Progenitor cell of endocrine pancreas (in vitro differentiated cells): ENCODE measurements around the gene SLC25A17. TPM values are rescaled to one million over a fixed set of nuclear protein-coding genes. Genes with fewer than 3 reads are reported as not detected.
"Not testable (repeated sequence)": the region's sequence is repeated elsewhere in the genome, so short reads cannot be mapped to it uniquely, and the experiment has no call there.

Source experiments
- DNase-seq: peaks from one replicate; pipeline ENCODE4 v3.0.0; 2021; ENCODE audit warnings: low spot score; ENCODE audit not compliant: unreplicated experiment
- H3K27ac Mint-ChIP-seq: 2 replicates; pipeline ENCODE4 v1.8.0; 2021; ENCODE audit warnings: mild to moderate bottlenecking, moderate library complexity, mixed read lengths
- H3K27me3 Mint-ChIP-seq: 2 replicates; pipeline ENCODE4 v1.8.0; 2021; ENCODE audit warnings: mixed read lengths
- H3K36me3 Mint-ChIP-seq: 2 replicates; pipeline ENCODE4 v1.8.0; 2022; ENCODE audit warnings: mixed read lengths; ENCODE audit not compliant: insufficient read depth
- H3K4me1 Mint-ChIP-seq: 2 replicates; pipeline ENCODE4 v1.8.0; 2021; ENCODE audit warnings: low read depth, mixed read lengths
- H3K4me3 Mint-ChIP-seq: 2 replicates; pipeline ENCODE4 v1.8.0; 2021; ENCODE audit warnings: low read depth, mild to moderate bottlenecking, moderate library complexity, mixed read lengths
- H3K9me3 Mint-ChIP-seq: 2 replicates; pipeline ENCODE4 v1.8.0; 2021; ENCODE audit warnings: low read depth, mixed read lengths
- total RNA-seq: library from RNA; stranded (reverse); gene quantifications from 2 replicates; pipeline ENCODE4 v1.2.1, GENCODE V29; 2021
- TF ChIP-seq, protein P1 (sequence below): fragments of 200-600 bp; sonication (generic); IDR thresholded peaks from one replicate; pipeline ENCODE4 v1.5.0; 2021; ENCODE audit warnings: antibody characterized with exemption, mild to moderate bottlenecking; ENCODE audit not compliant: unreplicated experiment

The SLC25A17 gene
- total RNA-seq, 1 donor from 2014 or later = 16.7 TPM

GRCh38 chr22:40853333-40853732, 34.2 kb upstream of the SLC25A17 start:
- H3K27me3 Mint-ChIP-seq = no peaks in the 10 kb centered on the region
- peak overlapping the region; percentile 50 for H3K27ac Mint-ChIP-seq
- peaks cover 9% of the 10 kb centered on the region for H3K36me3 Mint-ChIP-seq
- TF ChIP-seq, protein P1, sequence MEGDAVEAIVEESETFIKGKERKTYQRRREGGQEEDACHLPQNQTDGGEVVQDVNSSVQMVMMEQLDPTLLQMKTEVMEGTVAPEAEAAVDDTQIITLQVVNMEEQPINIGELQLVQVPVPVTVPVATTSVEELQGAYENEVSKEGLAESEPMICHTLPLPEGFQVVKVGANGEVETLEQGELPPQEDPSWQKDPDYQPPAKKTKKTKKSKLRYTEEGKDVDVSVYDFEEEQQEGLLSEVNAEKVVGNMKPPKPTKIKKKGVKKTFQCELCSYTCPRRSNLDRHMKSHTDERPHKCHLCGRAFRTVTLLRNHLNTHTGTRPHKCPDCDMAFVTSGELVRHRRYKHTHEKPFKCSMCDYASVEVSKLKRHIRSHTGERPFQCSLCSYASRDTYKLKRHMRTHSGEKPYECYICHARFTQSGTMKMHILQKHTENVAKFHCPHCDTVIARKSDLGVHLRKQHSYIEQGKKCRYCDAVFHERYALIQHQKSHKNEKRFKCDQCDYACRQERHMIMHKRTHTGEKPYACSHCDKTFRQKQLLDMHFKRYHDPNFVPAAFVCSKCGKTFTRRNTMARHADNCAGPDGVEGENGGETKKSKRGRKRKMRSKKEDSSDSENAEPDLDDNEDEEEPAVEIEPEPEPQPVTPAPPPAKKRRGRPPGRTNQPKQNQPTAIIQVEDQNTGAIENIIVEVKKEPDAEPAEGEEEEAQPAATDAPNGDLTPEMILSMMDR = no peak
- H3K4me3 Mint-ChIP-seq = peak overlapping the region; percentile 95
- H3K9me3 Mint-ChIP-seq = no peaks in the 10 kb centered on the region
- no peak for DNase-seq
- H3K4me1 Mint-ChIP-seq = peaks cover 40% of the 10 kb centered on the region

DNA sequence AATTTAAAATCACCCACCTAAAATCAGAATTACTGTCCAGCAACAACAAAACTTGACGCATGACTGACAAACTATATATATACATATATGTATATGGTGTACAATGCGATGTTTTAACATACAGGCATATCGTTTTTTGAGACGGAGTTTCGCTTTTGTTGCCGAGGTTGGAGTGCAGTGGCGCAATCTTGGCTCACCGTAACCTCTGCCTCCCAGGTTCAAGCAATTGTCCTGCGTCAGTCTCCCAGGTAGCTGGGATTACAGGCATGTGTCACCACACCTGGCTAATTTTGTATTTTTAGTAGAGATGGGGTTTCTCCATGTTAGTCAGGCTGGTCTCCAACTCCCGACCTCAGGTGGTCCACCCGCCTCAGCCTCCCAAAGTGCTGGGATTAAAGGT, 26.7 kb upstream of the SLC25A17 start:
- H3K36me3 Mint-ChIP-seq = peaks cover 21% of the 10 kb centered on the region
- H3K27ac Mint-ChIP-seq = not testable (repeated sequence)

DNA sequence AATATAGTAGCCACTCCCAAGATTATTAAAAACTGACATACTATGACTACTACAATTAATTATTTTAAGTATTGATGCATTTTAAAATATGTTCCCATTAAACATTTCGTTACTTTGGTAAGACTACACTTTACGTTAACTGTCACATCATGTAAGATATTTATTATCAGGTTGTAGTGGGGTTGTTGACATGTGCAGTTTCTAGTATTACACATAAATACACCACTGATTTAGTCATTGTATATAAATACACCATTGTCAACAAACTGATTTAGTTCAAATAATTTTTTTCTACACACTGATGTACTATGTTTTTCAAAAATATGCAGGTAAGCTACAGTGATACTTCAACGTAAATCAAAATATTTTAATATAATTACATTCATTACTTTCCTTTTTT, 25.8 kb upstream of the SLC25A17 start:
- Mint-ChIP-seq H3K36me3 (peaks cover 26% of the 10 kb centered on the region), H3K27ac (peak overlapping the region; percentile 38), H3K4me3 (no peak overlapping the region), H3K4me1 (no peaks in the 10 kb centered on the region), H3K27me3 (no peaks in the 10 kb centered on the region), H3K9me3 (no peaks in the 10 kb centered on the region)
- DNase-seq = no peak
- TF ChIP-seq, protein P1 = no peak

More for the DNA sequence above, 26.7 kb upstream of the SLC25A17 start:
- H3K27me3 Mint-ChIP-seq, DNase-seq, H3K4me3 Mint-ChIP-seq, H3K9me3 Mint-ChIP-seq, H3K4me1 Mint-ChIP-seq: not testable (repeated sequence)

GRCh38 chr22:40838486-40838885, 19.3 kb upstream of the SLC25A17 start:
- DNase-seq = no peak
- no peaks in the 10 kb centered on the region for H3K27me3 Mint-ChIP-seq
- H3K4me1 Mint-ChIP-seq = no peaks in the 10 kb centered on the region
- TF ChIP-seq, protein P1 = no peak
- H3K9me3 Mint-ChIP-seq = no peaks in the 10 kb centered on the region
- no peak overlapping the region for H3K4me3 Mint-ChIP-seq
- H3K27ac Mint-ChIP-seq = no peak overlapping the region
- peaks cover 29% of the 10 kb centered on the region for H3K36me3 Mint-ChIP-seq

DNA sequence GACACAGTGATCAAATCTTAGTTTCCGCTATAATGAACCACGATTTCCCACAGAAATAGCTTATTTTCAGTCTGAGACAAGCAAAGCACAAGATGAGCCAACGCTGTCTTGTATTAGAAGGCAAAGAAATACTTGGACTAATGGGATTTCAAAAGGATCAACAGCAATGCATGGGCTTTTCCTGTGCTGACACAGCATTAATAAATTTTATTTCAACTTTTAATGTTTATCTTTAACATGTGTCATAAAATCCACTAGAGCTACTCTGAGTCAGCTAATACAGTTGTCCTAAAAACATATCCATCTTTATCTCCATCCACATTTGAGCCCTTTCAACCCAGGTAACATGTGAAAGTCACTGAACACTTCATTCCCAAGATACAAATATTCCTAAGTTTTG, 15.5 kb upstream of the SLC25A17 start:
- H3K4me1 Mint-ChIP-seq = peaks cover 7% of the 10 kb centered on the region
- DNase-seq = no peak
- H3K36me3 Mint-ChIP-seq = peaks cover 26% of the 10 kb centered on the region
- H3K27ac Mint-ChIP-seq = no peak overlapping the region
- H3K4me3 Mint-ChIP-seq = no peak overlapping the region
- H3K27me3 Mint-ChIP-seq = no peaks in the 10 kb centered on the region
- TF ChIP-seq, protein P1 = no peak
- H3K9me3 Mint-ChIP-seq = no peaks in the 10 kb centered on the region

DNA sequence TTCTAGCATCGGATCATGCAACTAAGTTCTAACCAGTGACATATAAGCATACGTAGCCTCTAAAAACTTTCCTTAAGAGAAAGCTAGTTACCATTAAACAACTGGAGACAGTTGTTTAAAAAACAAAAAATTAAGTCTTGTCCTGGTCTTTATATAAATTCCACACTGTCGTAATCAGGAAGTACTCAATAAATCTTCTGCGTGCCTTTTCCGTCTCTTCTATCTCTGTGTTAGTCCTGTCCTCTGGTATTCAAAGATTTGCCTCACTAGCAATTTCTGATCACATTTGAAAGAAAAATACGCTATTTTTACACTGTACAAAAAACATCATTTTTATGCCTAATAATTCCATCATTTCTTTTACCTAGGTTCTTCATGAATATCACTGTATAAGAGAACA, 10.0 kb upstream of the SLC25A17 start:
- no peak for DNase-seq
- Mint-ChIP-seq H3K27me3 (no peaks in the 10 kb centered on the region), H3K36me3 (peaks cover 23% of the 10 kb centered on the region), H3K27ac (no peak overlapping the region), H3K4me1 (peaks cover 9% of the 10 kb centered on the region), H3K9me3 (no peaks in the 10 kb centered on the region), H3K4me3 (no peak overlapping the region)
- TF ChIP-seq, protein P1 = no peak
